H9 (cell line): ENCODE results near the gene CHRM4. TPM values are rescaled to one million over a fixed set of nuclear protein-coding genes. Genes with fewer than 3 reads are reported as not detected.

Experiments
- DNase-seq: peaks from one replicate; pipeline ENCODE4 v3.0.0-alpha.2; 2017
- H2AFZ ChIP-seq: one replicate; pipeline ENCODE4 v1.6.1; 2013; ENCODE audit warnings: mild to moderate bottlenecking, low read length, control low read depth, moderate library complexity
- H2AK5ac ChIP-seq: 2 replicates; pipeline ENCODE4 v1.6.1; 2013; ENCODE audit warnings: low read length, control low read depth, mixed read lengths; ENCODE audit not compliant: insufficient read length
- H2BK120ac ChIP-seq: one replicate; pipeline ENCODE4 v1.6.1; 2013; ENCODE audit warnings: low read depth, mild to moderate bottlenecking, low read length, control low read depth, inconsistent platforms; ENCODE audit not compliant: poor library complexity, severe bottlenecking
- H2BK12ac ChIP-seq: 2 replicates; pipeline ENCODE4 v1.6.1; 2013; ENCODE audit warnings: low read length, control low read depth, mixed read lengths, low read depth; ENCODE audit not compliant: insufficient read length
- H2BK15ac ChIP-seq: 2 replicates; pipeline ENCODE4 v1.6.1; 2013; ENCODE audit warnings: low read depth, low read length, control low read depth
- H2BK20ac ChIP-seq: one replicate; pipeline ENCODE4 v1.6.1; 2013; ENCODE audit warnings: low read depth, mild to moderate bottlenecking, low read length, control low read depth, inconsistent platforms; ENCODE audit not compliant: poor library complexity, severe bottlenecking
- H2BK5ac ChIP-seq: 2 replicates; pipeline ENCODE4 v1.6.1; 2013; ENCODE audit warnings: low read length, control low read depth, mixed read lengths; ENCODE audit not compliant: insufficient read length
- H3K14ac ChIP-seq: 2 replicates; pipeline ENCODE4 v1.6.1; 2013; ENCODE audit warnings: low read length, control low read depth; ENCODE audit not compliant: insufficient read depth
- H3K18ac ChIP-seq: 2 replicates; pipeline ENCODE4 v1.6.1; 2013; ENCODE audit warnings: low read depth, mild to moderate bottlenecking, mixed read lengths, low read length, control low read depth; ENCODE audit not compliant: insufficient read length
- H3K23ac ChIP-seq: 2 replicates; pipeline ENCODE4 v1.6.1; 2013; ENCODE audit warnings: low read length, control low read depth, mixed read lengths, low read depth; ENCODE audit not compliant: insufficient read length
- H3K23me2 ChIP-seq: 2 replicates; pipeline ENCODE4 v1.6.1; 2013; ENCODE audit warnings: low read depth, mild to moderate bottlenecking, mixed read lengths, low read length, control low read depth; ENCODE audit not compliant: insufficient read length, poor library complexity, severe bottlenecking
- H3K27ac ChIP-seq: 2 replicates; pipeline ENCODE4 v1.5.1; 2013; ENCODE audit warnings: low read length, control low read depth, mixed read lengths, low read depth; ENCODE audit not compliant: insufficient read length
- H3K27me3 ChIP-seq: 2 replicates; pipeline ENCODE4 v1.6.1; 2013; ENCODE audit warnings: low read length, control low read depth, inconsistent platforms; ENCODE audit not compliant: insufficient read depth
- H3K4ac ChIP-seq: 2 replicates; pipeline ENCODE4 v1.6.1; 2013; ENCODE audit warnings: low read depth, mild to moderate bottlenecking, control low read depth, inconsistent platforms, low read length, moderate library complexity
- H3K4me1 ChIP-seq: 2 replicates; pipeline ENCODE4 v1.6.1; 2013; ENCODE audit warnings: low read length, control low read depth, inconsistent platforms; ENCODE audit not compliant: insufficient read depth
- H3K4me2 ChIP-seq: 2 replicates; pipeline ENCODE4 v1.6.1; 2013; ENCODE audit warnings: low read length, control low read depth, mixed read lengths; ENCODE audit not compliant: insufficient read length, insufficient read depth
- H3K56ac ChIP-seq: 2 replicates; pipeline ENCODE4 v1.6.1; 2013; ENCODE audit warnings: low read depth, mild to moderate bottlenecking, mixed read lengths, low read length, control low read depth; ENCODE audit not compliant: insufficient read length
- H3K79me1 ChIP-seq: 2 replicates; pipeline ENCODE4 v1.6.1; 2013; ENCODE audit warnings: low read depth, mild to moderate bottlenecking, moderate library complexity, low read length, control low read depth, inconsistent platforms; ENCODE audit not compliant: insufficient read depth, poor library complexity, severe bottlenecking
- H3K79me2 ChIP-seq: 2 replicates; pipeline ENCODE4 v1.6.1; 2013; ENCODE audit warnings: low read length, control low read depth, inconsistent platforms; ENCODE audit not compliant: insufficient read depth
- H3K9ac ChIP-seq: 2 replicates; pipeline ENCODE4 v1.6.1; 2013; ENCODE audit warnings: low read length, control low read depth, mixed read lengths; ENCODE audit not compliant: insufficient read length; ENCODE audit errors: extremely low read depth
- H3K9me3 ChIP-seq: one replicate; pipeline ENCODE4 v1.6.1; 2013; ENCODE audit warnings: low read depth, low read length, inconsistent platforms; ENCODE audit not compliant: control insufficient read depth
- H3T11ph ChIP-seq: one replicate; pipeline ENCODE4 v1.6.1; 2013; ENCODE audit warnings: mild to moderate bottlenecking, low read length, control low read depth, inconsistent platforms
- H4K20me1 ChIP-seq: one replicate; pipeline ENCODE4 v1.6.1; 2013; ENCODE audit not compliant: control insufficient read depth, insufficient read length, insufficient read depth
- H4K5ac ChIP-seq: 2 replicates; pipeline ENCODE4 v1.6.1; 2013; ENCODE audit warnings: low read depth, mild to moderate bottlenecking, mixed read lengths, low read length, control low read depth; ENCODE audit not compliant: insufficient read length
- H4K8ac ChIP-seq: replicated peaks from 2 replicates; pipeline ENCODE4 v1.6.1; 2013; ENCODE audit warnings: low read length, control low read depth, mixed read lengths, low read depth; ENCODE audit not compliant: insufficient read length
- H4K91ac ChIP-seq: 2 replicates; pipeline ENCODE4 v1.6.1; 2013; ENCODE audit warnings: low read depth, mild to moderate bottlenecking, moderate library complexity, mixed read lengths, low read length, control low read depth; ENCODE audit not compliant: insufficient read length
- H3K27ac Mint-ChIP-seq, 3 experiments: 2 replicates in 2 of 3; 3 replicates in 1 of 3; pipeline ENCODE4 v1.8.0; 2020 to 2021; ENCODE audit warnings: mixed read lengths in 3 of 3, mild to moderate bottlenecking in 1 of 3, moderate library complexity in 1 of 3
- H3K27me3 Mint-ChIP-seq: 2 replicates; pipeline ENCODE4 v1.8.0; 2021; ENCODE audit warnings: low read depth, mild to moderate bottlenecking, moderate library complexity, mixed read lengths
- H3K36me3 Mint-ChIP-seq, 3 experiments: 2 replicates in 2 of 3; 3 replicates in 1 of 3; pipeline ENCODE4 v1.8.0; 2020 to 2021; ENCODE audit warnings: low read depth in 3 of 3, mixed read lengths in 3 of 3; ENCODE audit not compliant: insufficient read depth in 1 of 3
- H3K4me1 Mint-ChIP-seq, 2 experiments: 2 replicates each; pipeline ENCODE4 v1.8.0; 2020; ENCODE audit warnings: mixed read lengths in 2 of 2
- H3K4me3 Mint-ChIP-seq, 2 experiments: 2 replicates in 1 of 2; 3 replicates in 1 of 2; pipeline ENCODE4 v1.8.0; 2020 to 2021; ENCODE audit warnings: mild to moderate bottlenecking in 2 of 2, mixed read lengths in 2 of 2, moderate library complexity in 1 of 2
- H3K9me3 Mint-ChIP-seq, 2 experiments: 2 replicates in 1 of 2; 3 replicates in 1 of 2; pipeline ENCODE4 v1.8.0; 2020; ENCODE audit warnings: mild to moderate bottlenecking in 2 of 2, mixed read lengths in 2 of 2, moderate library complexity in 1 of 2
- CTCF ChIP-seq: fragments of 200-600 bp; sonication (generic); conservative IDR thresholded peaks from 3 replicates; pipeline ENCODE4 v1.8.0; 2021; ENCODE audit warnings: antibody characterized with exemption, mild to moderate bottlenecking
- WGBS: extraction: QIAGEN DNeasy Blood & Tissue Kit; methylation state at CpG from one replicate; pipeline ENCODE4 v1.1.7; 2013; ENCODE audit warnings: missing lambda C conversion rate, low lambda C conversion rate, mixed read lengths; ENCODE audit not compliant: insufficient read length; ENCODE audit errors: extremely low coverage; 5-methylcytosine and 5-hydroxymethylcytosine counted together
- total RNA-seq: library from RNA; stranded (reverse); gene quantifications from 2 replicates; pipeline ENCODE4 v1.2.1, GENCODE V29; 2021

Gene CHRM4
- total RNA-seq, 1 experiment from 2014 or later: 1.0 TPM

GRCh38 chr11:46388619-46389449 lies 2.7 kb downstream of the CHRM4 start:
- H2BK5ac ChIP-seq: no peak overlapping the region

More at GRCh38 chr11:46388619-46389449, 2.7 kb downstream of the CHRM4 start:
- Histone ChIP-seq H2AFZ (no peak overlapping the region), H2BK120ac (no peak overlapping the region), H4K8ac (no peak overlapping the region), H3K9ac (no peak overlapping the region), H3K18ac (no peak overlapping the region), H2BK20ac (no peak overlapping the region), H2BK15ac (no peak overlapping the region), H2AK5ac (no peak overlapping the region), H3T11ph (no peak overlapping the region), H3K14ac (no peak overlapping the region), H3K23ac (no peak overlapping the region), H3K23me2 (peaks cover 15% of the 10 kb centered on the region), H3K27me3 (peaks cover 20% of the 10 kb centered on the region; the same call in 1 of the 2 replicates), H4K91ac (no peak overlapping the region), H4K20me1 (no peaks in the 10 kb centered on the region), H3K4ac (no peak overlapping the region), H3K79me2 (no peaks in the 10 kb centered on the region), H4K5ac (no peak overlapping the region), H3K4me2 (peak overlapping the region; percentile 86), H2BK12ac (no peak overlapping the region), H3K56ac (no peak overlapping the region), H3K9me3 (no peaks in the 10 kb centered on the region), H3K27ac (no peak overlapping the region), H3K4me1 (peaks cover 3% of the 10 kb centered on the region; the same call in 1 of the 2 replicates), H3K79me1 (no peaks in the 10 kb centered on the region)
- peaks cover 0 to 4% (median 3%) of the 10 kb centered on the region in 3 experiments; a peak in 1 of 7 replicates for H3K36me3 Mint-ChIP-seq
- no CpG with 5 or more reads among the region's 21 CpGs for WGBS
- DNase-seq: no peak
- no peak overlapping the region for H3K27ac Mint-ChIP-seq
- H3K4me3 Mint-ChIP-seq: peak overlapping the region; percentile 56 to 78; a peak in 4 of 5 replicates
- H3K27me3 Mint-ChIP-seq: peaks cover 79% of the 10 kb centered on the region
- TF ChIP-seq CTCF: no peak
- H3K9me3 Mint-ChIP-seq: no peaks in the 10 kb centered on the region
- H3K4me1 Mint-ChIP-seq: peaks cover 31 to 46% of the 10 kb centered on the region in 2 experiments
